ENCODE data around the gene SOHLH1.

The SOHLH1 gene

DNA sequence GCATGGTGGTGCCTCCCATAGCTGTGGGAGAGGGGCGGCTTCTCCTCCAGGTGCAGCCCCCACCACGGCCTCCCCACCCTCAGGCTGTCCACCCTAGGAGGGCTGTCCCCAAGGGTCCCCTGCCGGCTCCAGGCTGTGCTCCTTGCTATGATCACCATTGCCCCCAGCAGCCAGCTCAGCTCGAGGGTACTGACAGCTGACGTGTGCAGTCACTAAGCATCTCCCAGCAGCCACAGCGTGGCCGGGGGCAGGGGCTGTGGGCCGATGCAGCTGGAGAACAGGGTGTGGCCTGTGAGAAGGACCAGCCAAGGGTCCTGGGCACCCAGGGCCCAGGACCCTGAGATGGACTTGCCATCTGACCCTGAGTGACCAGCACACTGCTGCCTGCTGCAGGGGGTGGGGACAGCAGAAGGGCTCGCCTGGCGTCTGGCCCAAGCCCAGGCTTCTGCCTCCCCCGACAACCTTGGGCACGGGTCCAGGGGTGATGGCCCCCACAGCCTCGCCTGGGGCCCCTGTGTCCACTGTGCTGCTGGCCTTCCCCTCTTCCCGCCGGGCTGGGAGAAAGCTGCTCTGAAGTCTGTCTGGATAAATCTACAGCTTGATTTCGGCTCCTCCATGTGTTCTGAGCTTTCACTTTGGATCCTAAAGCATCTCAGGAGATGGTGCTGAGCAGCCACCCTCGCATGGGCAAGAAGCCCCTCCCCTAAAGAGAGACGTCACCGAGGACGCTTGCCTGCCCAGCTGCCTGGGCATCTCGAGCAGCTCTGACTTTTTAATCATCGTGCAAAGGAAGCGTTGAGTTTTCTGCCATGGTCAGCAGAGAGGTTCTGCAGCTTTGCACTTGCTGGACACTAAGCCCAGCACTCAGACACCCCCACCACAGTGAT lies 8.2 kb upstream of the SOHLH1 start:
- intact Hi-C loops (cut with DNase I), result no loop called here

GRCh38 chr9:135706288-135706687 lies 7.0 kb upstream of the SOHLH1 start:
- intact Hi-C loops (cut with DNase I), result no loop called here
- DNase-seq, result no peak

More for the DNA sequence above, 8.2 kb upstream of the SOHLH1 start:
- DNase-seq, result peak in 7 of 10 donors; percentile 43 to 95 (median 70)

GRCh38 chr9:135705376-135705775 lies 6.1 kb upstream of the SOHLH1 start:
- intact Hi-C loops (cut with DNase I), result no loop called here
- DNase-seq, result no peak

DNA sequence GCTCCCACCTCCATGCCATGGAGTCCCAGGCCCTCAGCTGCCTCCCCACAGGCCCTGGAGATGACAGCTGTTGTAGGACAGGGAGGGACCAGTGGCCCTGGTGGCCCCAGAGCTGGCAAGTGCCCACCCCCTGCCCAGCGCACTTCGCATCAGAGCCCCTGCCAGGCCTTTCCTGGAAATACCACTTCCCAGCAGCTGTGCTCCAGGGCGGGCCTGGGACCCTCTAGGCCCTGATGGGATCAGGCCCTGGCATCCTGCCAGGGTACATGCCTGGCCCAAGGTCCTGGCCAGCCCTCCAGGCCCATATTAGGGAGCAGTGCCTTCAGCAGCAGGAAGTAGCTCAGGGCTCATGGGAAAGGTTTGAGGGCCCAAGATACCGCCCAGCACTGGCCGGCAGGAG lies 5.2 kb upstream of the SOHLH1 start:
- no peak for DNase-seq
- intact Hi-C loops (cut with DNase I), result loop anchor here (5.0 kb wide), 1 partner anchor 418 kb away; no protein-coding TSS in a partner anchor

- DNase-seq, result peak in 5 of 10 donors; percentile 40 to 92 (median 55)
- intact Hi-C loops (cut with DNase I), result loop anchor here (5.0 kb wide), 1 partner anchor 419 kb away; no protein-coding TSS in a partner anchor
Observed at GRCh38 chr9:135703726-135704125, 4.4 kb upstream of the SOHLH1 start.

DNA sequence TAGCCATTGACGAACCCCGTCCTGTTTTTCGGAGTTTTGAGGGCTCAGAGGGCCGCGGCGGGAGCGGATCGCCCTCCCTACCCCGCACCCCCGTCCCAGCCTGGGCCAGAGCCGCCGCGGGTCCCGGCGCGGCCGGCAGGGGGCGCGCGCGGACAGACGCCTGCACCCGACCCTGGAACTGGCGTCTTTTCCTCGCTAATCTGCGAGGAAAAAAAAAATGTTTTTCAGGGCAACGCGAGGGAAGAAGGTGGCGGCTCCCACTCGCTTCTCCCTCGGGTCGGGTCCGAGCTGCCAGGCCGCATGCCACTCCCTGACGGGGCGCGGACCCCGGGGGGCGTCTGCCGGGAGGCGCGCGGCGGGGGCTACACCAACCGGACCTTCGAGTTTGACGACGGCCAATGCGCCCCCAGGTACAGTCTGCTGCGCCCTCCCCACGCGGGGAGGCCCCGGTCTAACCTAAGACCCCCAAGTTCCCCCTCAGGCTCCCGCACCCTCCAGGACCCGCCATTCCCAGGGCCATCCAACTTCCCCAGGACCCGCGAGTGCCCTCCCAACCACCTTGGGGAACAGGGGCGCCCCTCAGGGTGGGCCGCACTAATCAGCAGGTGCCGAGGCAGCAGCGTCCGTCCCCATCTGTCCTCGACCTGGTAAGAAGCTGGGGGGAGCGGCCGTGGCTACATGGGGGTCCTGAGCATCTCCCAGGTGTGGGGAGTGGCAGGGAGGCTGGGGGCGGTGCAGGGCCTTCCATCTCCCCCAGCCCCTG lies 2.9 kb upstream of the SOHLH1 start, which contains the start of gene KCNT1:
Gene KCNT1, plus strand, starts transcription at position 227 of the 763 bp plus-strand sequence. Its CDS starts 74 bp downstream, at position 301.
- intact Hi-C loops (cut with DNase I), result loop anchor here (5.0 kb wide), 1 partner anchor 420 kb away; no protein-coding TSS in a partner anchor
- DNase-seq, result peak in 8 of 10 donors; percentile 49 to 95 (median 66)

DNA sequence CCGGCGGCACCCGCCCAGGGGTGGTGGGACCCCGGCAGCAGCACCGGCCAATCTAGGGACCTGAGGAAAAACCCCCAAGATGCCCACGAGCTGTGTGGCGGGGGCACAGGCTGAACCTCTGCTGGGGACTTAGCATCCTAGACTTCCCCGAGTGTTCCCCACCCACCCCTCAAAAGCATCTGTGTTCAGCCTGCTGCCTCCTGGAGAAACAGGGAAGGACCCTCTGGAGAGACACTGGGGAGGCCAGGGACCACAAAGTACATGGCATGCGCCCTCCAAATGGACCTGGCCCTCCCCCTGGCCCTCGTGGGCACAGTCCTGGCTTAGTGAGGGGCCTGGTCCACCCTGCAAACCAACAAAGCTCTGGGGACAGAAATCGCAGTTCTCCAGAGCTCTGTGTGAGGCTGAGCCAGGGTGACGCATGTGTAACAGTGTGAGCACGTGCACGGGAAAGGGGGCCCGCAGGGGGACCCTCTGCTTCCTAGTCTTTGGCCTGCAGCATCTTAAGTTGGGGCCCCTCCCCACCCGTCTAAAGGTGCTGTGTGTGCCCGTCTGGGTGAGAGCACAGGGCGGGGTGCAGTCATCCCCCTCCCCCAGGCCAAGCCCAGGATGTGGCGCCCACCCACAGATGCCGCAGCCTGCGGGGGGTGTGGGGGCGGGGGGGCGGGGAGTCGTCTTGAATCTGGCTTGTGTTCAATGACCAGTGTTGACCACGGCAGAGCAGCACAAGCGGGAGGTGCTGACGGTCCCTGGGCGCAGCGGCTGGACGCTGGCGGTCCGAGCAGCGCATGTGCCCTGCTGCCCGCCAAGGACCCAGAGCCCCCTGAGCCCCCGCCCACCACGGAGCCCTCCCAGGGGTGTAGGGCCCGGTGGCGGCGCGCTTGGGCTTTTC lies 2.0 kb upstream of the SOHLH1 start:
- DNase-seq, result no peak
- intact Hi-C loops (cut with DNase I), result loop anchor here (5.0 kb wide), 1 partner anchor 421 kb away; no protein-coding TSS in a partner anchor

DNA sequence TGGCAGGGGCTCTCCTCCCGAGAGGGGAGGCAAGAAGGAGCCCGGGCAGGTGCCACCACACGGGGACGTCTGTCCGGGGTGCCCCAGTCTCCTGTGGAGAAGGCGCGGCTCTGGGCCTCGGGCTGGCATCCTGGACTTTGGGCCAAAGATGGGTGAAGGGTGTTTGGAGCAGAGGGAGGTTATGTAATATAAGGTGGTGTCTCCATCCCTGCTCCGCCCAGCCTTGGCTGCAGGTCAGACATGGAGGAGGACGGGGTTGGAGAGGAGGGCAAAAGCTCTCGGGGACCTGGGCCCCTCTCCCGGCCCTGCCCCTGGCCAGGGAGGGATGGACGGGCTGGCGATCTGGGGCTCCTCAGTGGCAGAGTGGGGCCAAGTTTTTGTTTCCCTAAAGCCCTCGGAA lies 1.2 kb upstream of the SOHLH1 start:
- intact Hi-C loops (cut with DNase I), result loop anchor here (5.0 kb wide), 1 partner anchor 422 kb away; no protein-coding TSS in a partner anchor
- no peak for DNase-seq

- intact Hi-C loops (cut with DNase I), result no loop called here
- no peak for DNase-seq
Observed at GRCh38 chr9:135698767-135699166, 514 bp downstream of the SOHLH1 start.

DNA sequence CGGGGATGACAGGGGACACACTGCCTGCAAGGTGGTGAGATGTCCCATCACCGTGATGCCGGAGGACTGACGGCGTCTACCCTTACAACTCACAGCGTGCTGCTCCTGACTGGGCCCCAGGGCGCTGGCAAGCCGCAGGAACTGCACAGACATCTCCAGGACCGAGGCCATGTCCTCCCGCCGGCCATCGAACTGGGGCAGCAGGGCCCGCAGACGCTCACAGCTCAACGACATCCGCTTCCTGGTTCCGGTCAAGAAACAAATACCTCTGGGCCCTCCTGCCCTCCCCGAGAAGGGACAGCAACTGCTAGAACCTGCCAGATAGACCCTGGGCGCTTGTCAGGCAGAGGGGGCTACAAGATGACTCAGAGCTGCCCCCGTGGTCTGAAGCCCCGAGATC lies 1.0 kb downstream of the SOHLH1 start:
- DNase-seq, result no peak
- intact Hi-C loops (cut with DNase I), result no loop called here

GRCh38 chr9:135697226-135697625 lies 2.1 kb downstream of the SOHLH1 start:
- intact Hi-C loops (cut with DNase I), result no loop called here
- no peak for DNase-seq

GRCh38 chr9:135696446-135696845 lies 2.8 kb downstream of the SOHLH1 start:
- DNase-seq, result no peak
- intact Hi-C loops (cut with DNase I), result no loop called here

DNA sequence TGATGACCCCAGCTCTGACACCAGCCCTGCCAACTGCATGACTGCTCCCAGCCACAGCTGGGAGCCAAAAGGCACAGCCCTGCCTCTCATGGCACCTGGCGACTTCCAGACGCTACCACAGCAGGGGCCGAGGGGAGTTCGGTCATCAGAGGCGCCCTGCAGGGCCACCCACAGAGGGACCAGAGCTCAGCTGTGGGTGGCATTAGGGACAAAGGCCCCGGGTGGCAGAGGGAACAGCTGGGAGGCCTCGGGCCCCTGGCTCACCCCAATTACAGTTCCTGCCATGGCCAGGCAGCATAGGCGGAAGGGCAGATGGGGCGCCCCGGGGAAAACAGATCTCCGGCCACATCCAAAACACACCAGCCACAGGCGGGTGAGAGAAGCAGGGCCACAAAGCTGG lies 3.6 kb downstream of the SOHLH1 start:
- DNase-seq, result no peak
- intact Hi-C loops (cut with DNase I), result no loop called here

- no peak for DNase-seq
- intact Hi-C loops (cut with DNase I), result no loop called here
Observed at GRCh38 chr9:135695036-135695435, 4.2 kb downstream of the SOHLH1 start.

- no peak for DNase-seq
- intact Hi-C loops (cut with DNase I), result no loop called here
Observed at GRCh38 chr9:135694414-135694813, 4.9 kb downstream of the SOHLH1 start.

- intact Hi-C loops (cut with DNase I), result no loop called here
- no peak for DNase-seq
Observed at GRCh38 chr9:135693771-135694170, 5.5 kb downstream of the SOHLH1 start.

DNA sequence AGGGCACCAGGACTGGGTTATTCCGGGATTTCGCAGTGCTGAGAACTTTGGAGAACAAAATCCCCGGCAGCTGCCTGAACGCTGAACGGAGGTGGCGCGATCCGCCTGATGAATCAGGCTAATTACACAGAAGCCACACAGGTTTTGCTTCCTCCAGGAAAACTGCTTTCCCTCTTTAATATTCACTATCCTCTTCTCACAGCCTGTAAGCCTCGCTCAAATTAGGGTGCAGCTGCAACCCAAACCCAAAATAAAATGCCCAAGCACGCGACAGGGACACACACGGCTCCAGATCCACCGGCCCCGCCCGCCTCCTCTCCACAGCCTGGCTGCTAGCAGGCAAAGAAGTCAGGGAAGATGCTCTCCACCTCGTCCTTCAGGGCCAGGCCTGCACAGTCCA lies 6.0 kb downstream of the SOHLH1 start:
- peak in 8 of 10 donors; percentile 63 to 97 (median 78) for DNase-seq

GRCh38 chr9:135692410-135692809 lies 6.9 kb downstream of the SOHLH1 start:
- intact Hi-C loops (cut with DNase I), result no loop called here
- peak in 9 of 10 donors; percentile 25 to 95 (median 72) for DNase-seq

More for the DNA sequence above, 6.0 kb downstream of the SOHLH1 start:
- intact Hi-C loops (cut with DNase I), result no loop called here

- intact Hi-C loops (cut with DNase I), result no loop called here
Observed at GRCh38 chr9:135690836-135691570, 8.3 kb downstream of the SOHLH1 start.

More at GRCh38 chr9:135690836-135691570, 8.3 kb downstream of the SOHLH1 start:
- no peak for DNase-seq

Measured in posterior cingulate gyrus (tissue), 11 donors.